Right renal pelvis (tissue), 4 donors: ENCODE data around the gene APMAP. TPM values are rescaled to one million over a fixed set of nuclear protein-coding genes. Genes with fewer than 3 reads are reported as not detected.

Source experiments
- DNase-seq, 4 donors: peaks; one replicate each; pipeline ENCODE4 v3.0.0-alpha.2; 2013; ENCODE audit warnings: low read depth in 4 of 4, low spot score in 3 of 4, missing footprints in 1 of 4
- polyA plus RNA-seq, 4 donors: library from polyadenylated mRNA; unstranded; fragments of 120-200 nt; gene quantifications; one replicate each; pipeline ENCODE4 v1.2.1, GENCODE V29; 2013; ENCODE audit not compliant: insufficient read length in 4 of 4

The APMAP gene
- polyA plus RNA-seq, 4 donors, result 95.8 to 113 (median 109) TPM

DNA sequence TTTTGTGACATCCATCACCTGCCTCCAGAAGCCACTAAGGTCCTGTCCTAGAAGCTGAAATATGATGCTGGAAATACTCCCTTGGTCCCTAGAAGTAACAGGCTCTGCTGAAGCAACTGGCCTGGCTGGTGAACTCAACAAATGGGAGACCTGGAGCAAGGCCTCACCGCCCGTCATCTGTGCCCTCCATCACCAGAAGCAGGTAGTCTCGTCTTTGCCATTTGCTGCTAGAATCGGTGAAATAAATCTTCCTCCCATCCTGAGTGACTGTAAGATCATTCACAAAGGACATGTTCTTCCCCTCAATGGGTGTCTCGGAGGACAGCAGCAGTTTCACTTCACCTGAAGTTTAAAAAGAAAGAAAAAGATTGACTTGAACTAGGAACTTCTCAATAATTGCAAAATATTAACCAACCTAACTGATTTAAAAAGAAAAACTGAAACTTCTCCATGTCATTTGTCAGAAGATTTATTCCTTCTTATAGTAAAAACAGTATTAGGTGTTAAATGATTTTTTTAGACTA, 22.5 kb downstream of the APMAP start:
- DNase-seq, result no peak

DNA sequence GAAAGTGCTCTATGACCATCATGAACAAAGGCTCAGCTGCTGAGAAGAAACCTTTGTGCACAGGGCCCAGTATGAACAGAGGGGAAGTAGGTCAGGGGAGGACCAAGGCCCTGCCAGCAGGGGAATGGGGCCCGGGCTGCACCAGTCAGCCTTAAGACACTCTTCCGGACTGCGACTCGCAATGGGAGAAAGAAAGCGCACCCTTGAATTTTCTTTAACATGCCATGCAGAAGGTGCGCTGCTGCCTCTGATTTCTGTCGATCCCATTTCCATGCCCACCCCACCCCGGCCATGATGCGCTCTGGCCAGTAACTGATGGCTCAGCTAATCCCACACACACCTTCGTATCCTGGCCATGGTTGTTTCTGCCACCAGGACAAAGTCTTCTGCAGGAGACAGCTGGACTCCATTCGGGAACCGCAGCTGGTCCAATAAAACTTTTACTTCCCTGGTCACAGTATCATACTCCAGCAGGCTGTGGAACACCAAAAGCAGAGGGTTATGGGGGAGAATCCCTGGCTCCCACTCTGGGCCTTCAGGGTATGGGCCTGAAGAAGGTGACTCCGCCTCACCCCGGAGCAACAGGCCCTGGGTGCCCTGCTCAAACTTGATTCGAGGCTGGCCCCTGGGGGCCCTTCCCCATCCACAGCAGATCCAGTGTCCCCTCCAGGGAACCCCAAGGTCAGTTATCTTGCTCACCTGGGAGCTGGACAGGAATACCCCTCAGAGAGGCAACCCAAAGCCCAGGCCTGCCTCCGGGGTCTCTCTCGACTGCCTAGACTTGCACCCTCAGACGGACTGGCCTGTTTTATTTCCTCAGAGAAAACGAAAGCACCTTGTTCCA, 23.1 kb downstream of the APMAP start:
- DNase-seq, result no peak

DNA sequence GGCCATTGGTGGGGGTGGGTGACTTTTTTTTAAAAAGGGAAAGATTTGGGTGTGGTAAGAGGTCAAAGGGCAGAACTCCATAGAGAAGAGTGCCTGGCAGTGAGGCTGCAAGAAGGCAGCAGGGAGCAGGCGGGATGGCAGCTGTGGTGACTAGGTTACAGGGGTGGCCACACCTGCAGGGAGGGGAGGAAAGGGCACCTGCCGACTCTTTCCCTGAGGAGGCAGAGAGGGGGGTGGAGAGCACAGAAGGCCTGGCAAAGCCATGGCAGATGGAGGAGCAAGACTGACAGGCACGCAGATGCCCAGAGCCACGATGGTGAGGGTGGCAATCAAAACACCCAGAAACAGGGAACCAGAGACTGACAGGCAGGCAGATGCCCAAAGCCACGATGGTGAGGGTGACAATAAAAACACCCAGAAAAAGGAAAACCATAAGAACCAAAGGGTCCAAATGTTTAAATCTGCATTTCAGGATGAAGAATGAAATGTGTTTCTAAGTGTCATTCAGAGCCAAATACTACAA, 24.2 kb downstream of the APMAP start:
- DNase-seq, result no peak

DNA sequence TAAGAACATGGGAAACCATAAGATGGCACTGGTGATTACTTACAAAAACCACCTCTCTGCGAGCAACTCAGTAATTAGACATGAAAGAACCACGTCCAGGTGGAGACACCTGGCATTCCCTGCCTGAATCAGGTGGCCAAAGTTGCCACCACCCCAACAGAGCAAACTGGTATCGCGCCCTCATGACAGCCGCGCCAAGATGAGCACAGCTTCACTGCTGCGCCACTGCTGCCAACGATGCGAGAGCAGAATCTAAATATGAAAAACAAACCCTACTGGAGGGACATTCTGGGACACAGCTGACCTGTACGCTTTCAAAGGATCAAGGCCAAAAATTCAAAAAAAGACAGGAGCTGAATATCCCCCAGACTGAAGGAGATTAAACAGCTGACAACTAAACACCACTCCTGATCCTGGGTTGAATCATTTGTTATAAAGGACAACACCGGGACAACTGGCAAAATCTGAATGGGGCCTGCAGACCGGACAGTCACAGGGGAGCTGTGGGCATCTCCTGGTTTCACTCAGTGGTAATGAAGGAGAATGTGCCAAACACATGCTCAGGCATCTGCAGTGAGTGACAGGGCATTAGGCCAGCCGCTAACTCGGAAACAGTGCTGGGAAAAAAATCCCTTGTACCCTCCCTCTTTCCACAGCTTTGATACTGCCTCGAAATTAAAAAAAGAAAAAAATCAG, 26.1 kb downstream of the APMAP start:
- no peak for DNase-seq

DNA sequence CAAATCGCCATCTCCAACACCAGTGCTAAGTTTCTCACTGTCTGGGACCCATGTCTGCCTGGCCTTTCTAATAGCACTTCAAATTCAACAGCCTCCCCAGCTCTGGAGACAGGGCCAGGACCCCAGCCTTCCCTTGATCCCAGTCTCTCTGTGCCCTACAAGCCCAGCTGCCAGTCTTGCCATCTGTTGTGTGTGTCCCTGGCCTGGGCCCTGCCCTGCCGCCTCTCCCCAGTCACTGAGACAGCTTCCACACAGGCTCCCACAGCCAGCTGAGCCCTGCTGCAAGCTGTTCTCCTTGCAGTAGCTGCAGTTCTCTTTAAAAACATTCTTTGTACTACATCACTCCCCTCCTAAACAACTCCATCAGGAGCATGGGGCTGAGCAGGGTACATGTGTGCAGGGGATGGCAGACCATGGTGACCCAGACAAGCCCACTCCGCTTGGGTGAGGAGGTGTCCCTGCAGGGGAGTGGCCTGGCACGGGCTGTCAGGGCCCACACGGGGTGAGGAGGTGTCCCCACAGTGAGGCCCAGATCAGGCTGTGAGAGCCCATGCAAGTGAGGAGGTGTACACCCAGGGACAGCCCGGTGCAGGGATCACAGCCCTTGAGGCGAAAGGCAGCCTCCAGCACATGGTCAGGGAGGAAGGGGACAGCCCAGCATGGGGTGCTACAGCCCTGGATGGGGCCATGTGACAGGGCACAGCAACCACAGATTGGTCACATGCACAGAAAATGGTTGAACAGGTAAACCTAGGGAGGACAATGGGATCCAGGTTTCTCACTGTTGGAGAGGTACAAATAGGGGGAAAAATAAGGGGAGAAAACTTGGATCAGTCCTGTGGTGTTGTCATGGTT, 27.3 kb downstream of the APMAP start:
- no peak for DNase-seq

DNA sequence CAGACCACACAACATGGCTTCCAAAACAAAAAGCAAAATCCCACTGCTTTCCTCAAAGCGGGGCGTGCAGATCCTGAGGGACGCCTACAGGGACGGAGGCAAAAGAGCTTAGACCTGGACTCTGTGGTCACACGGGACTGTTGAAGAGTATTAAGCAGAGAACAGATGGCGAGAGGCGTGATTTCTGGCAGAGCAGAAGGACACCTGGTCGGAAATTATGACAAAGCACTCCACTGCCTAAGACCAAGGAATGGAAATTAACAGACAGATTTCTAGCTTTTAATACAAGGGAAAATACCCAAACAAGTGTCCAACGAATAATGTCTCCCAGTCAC, 28.1 kb downstream of the APMAP start:
- no peak for DNase-seq

DNA sequence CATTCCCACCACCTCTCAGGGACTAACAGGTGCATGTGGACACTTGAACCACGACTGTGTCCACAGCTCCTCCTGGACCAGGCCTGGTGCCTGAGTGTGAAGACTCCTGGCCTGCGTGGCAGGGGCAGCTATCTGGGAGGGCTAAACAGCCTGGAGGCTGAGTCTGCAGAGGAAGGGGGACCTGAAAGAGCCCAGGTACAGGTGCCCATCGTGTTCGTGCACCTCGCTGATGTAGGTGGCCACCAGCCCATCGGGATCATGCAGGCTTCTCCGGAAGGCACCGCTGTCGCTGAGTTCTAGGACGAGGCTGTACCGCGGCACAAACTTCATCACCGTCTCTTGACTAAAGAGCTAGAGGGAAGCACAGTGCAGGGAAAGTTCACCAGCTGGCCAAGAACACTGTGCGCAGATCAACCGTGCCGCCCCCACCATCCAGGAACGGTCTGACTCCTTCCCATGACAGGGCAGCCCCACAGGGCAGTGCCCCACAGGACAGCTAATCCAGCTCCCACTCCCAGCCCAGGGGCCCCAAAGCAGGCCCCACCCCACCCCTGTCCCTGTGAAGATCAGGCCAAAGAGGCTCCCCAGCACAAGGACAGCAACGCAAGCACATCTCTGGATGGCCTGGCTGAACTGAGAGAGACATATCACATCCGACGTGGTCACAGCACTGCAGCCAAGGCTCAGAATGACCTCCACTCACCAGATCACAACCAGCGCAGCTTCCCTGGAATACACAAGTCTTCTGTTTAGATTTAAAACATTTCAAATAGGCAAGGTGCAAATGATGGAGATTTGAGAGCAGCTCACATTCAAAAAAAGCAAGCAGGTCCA, 28.7 kb downstream of the APMAP start:
- DNase-seq, result no peak

DNA sequence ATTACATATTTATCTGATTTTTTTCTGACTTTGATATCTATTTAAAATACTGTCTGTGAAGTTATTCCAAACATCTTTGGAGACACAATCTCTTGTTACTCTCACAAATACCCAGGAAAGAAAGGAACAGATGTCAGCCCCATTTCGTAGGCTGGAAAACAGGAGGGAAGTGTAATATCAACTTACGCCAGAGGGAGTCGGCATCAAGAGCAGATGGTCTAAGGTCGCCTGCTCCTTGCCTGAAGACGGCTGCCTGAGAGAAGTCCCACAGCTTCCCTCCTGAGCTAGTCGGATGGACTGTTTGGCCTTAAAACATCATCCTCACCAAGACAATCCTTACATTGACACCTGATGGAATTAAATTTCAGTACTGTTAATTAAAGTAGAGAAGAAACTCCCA, 30.0 kb downstream of the APMAP start:
- no peak for DNase-seq

DNA sequence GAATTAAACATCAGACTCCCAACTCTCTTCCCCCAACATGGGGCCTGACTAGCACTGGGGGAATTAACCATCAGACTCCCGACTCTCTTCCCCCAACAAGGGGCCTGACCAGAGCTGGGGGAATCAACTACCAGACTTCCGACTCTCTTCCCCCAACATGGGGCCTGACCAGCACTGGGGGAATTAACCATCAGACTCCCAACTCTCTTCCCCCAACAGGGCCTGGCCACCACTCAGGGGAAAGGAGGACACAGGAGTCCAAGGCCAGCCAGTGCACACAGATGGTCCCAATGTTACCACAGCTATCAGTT, 30.4 kb downstream of the APMAP start:
- DNase-seq, result no peak

DNA sequence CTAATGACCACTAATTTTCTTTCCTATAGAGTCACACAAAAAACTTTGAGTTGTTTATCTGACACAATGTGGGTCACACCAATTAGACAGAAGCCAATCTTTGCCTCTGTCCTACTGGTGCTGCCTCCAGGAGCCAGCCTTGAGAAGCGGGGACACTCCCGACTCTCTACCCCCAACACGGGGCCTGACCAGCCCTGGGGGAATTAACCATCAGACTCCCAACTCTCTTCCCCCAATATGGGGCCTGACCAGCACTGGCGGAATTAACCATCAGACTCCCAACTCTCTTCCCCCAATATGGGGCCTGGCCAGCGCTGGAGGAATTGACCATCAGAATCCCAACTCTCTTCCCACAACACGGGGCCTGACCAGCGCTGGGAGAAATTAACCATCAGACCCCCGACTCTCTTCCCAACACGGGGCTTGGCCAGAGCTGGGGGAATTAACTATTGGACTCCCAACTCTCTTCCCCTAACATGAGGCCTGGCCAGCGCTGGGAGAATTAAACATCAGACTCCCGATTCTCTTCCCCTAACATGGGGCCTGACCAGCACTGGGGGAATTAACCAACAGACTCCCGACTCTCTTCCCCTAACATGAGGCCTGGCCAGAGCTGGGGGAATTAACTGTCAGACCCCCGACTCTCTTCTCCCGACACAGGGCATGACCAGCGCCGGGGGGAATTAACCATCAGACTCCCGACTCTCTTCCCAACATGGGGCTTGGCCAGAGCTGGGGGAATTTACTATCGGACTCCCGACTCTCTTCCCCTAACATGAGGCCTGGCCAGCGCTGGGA, 31.0 kb downstream of the APMAP start:
- no peak for DNase-seq

DNA sequence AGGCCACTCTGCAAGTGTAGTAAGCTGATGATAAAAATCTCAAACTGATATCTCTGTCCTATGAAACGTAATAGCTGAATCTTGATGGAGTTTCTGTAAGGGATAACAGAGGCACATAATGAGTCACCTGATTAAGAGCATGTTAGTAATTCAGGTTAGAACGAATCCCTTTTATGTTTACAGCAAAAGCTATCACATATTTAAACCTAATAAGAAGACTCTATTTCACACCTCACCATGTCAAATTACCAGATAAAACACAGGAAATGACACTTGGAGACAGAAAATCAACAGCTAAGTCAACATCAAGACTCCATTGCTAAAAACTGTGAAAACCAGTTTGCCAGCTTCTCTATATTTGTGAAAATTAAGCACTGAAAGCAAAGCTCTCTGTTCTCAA, 31.7 kb downstream of the APMAP start:
- no peak for DNase-seq

DNA sequence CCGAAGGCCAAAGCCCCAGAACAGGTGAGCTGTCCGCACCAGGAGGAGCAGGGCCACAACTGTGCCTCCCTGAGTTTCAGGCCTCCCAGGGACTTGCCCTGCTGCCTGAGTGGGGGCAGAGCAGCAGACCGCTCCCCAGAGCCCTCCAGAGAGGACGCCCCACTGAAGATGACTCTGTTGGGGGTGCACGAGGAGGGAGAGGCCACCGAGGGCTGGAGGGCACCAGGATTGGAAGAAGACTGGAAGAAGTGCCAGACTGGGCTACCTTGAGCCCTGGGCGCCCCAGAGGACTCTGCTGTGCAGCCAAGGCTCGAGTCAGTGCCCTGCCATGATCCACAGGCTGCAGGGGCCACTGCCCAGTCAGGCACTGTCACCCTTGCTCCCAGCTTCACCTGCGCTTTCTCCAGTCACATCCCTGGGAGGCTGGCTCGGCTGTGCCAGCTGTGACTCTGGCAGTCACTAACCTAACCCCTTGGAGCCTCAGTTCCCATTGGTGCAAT, 32.2 kb downstream of the APMAP start:
- no peak for DNase-seq

DNA sequence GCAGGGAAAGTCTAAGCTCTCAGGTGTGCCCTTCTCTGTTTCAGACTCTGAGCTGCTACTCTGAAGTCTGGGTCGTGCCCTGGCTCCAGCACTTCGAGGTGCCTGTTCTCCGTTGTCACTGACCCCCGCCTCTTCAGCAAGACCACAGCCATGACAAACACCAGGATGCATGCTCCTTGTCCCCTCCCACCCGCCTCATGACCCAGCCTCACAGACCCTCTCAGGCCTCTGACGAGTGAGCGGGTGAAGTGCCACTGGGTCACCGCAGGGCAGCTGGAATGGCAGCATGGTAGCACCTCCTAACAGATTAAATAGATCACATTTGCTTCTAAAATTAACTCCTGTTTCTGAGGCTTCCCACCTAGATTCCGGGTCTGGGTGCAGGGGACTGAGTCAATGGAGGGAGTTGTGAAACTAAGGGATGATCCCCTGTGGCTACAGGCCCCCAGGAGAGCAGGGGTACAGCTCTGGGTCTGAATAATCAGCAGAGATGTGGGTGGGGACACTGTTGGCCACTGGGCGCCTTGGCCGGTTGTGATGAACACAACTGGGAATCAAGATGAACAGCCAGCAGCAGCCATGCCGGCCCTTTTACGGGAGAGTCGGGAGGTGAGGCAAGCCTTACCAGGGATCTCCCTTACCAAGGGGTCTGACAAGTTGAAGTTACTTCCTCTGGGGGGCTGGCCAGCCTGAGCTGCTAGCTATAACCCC, 32.8 kb downstream of the APMAP start:
- DNase-seq, result no peak

DNA sequence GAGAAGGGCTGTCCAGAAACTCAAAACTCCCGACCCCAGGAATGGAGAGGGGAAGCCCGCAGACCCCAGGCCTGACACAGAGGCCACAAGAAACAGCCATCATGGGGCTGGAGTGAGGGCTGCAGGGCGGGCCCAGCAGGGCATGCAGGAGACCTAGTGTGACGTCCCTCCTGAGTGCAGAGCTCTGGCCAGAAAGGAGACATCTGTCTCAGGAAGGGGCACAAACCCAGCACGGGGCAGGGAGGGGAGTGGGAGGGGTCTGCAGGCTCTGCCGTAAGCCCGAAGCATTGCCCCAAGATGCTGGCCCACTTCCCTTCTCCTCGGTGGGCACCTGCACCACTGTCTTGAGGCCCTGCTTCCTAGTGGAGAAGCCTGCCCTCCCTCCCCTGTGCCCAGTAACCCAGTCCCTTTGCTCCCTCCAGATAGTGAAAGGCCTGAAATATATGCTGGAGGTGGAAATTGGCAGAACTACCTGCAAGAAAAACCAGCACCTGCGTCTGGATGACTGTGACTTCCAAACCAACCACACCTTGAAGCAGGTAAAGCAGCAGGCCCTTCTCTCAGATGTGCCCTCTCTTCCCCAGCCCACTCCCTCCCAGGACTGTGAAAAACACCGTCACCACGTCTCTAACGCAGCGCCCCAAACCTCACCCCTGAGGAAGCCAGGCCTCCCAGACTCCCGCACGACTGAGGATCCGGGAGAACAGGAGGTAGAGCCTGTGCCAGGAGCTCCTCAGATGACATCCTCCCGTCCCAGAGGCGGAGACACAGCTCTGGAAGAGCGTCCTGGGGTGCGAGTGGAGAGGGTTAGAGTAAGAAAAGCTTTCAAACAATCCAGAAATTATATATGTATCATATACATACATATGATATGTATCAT, 33.8 kb downstream of the APMAP start:
- no peak for DNase-seq

DNA sequence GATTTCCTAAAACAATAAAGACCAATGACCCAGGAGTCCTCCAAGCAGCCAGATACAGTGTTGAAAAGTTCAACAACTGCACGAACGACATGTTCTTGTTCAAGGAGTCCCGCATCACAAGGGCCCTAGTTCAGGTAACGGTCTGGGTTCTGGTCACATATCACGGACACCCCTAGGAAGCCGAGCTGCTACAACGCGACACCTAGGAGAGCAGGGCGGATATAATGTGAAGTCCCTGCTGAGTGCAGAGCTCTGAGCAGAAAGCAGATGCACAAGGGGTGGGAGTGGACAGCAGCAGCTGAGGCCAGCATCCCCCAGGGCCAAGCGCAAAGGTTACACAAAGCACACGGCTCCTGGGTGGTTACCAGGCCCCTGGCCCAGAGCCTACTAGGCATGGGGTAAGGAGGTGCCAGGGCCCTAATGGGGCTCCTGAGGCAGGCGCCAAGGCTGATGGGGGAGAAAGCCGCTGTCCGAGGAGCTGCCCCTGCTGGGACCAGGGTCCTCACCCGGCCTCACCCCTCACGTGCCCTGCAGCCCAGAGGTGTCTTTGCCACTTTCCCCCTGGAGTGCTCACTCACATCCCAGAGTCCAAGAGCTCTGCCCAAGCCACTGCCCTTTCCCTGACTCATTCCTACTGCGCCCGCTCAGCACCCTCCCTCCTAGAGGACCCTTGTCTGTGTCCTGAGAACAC, 35.1 kb downstream of the APMAP start:
- DNase-seq, result no peak

DNA sequence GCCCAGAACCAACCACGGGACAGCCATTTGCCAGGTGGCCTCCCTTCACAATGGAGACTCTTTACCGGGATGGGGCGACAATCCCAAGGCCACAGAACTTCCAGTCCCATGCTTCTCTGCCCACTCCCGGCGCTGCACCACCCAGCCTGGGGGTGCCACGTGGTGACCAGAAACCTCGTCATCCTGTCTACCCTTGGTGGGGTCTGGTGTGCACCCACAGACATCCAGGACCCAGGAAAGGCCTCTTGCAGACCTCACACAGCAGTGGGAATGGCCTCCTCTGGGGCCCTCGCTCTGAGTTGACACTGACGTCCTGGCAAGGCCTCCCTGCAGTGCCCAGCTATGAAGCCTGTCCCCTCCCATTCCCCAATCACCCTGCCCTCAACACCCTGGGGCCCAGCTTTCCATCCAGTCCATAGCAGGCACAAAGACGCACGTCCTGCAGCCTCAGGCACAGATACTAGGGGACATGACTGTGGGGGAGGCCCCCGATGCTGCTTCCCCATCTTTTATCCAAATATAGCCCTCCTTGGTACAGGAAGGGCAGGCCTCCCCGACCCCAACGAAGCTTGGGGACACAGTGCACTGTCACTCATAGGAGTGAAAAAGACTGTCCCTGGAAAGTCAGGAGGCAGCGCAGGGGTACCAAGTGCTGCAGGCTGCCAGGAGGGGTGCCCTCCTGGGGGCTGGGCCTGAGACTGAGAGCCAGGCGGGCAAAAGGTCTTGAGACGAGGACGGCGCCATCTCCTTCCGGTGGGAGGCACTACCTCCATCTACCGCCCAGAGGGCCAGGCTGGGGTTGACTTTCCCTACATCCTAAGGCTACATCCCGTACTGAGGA, 36.3 kb downstream of the APMAP start:
- no peak for DNase-seq
